Endothelial cell of umbilical vein (primary cell): ENCODE data around the gene CRISPLD2. TPM values are rescaled to one million over a fixed set of nuclear protein-coding genes. Genes with fewer than 3 reads are reported as not detected.

Source experiments
- BruUV-seq: library from RNA; stranded (reverse); fragments of 400-500 nt; replicated peaks from 2 replicates; lab custom pipeline; 2021; lab: Mats Ljungman, UMichigan
- CTCF ChIA-PET: fragments of 300-600, 350-600 bp; sonication (Branson Sonifier 250); formaldehyde crosslinking; loops from one replicate; lab custom pipeline; 2021; ENCODE audit warnings: antibody characterized with exemption, inconsistent platforms; lab: Charles Lee
- POLR2A ChIA-PET: fragments of 300-600, 350-600 bp; sonication (Branson Sonifier 250); formaldehyde crosslinking; loops from one replicate; lab custom pipeline; 2021; ENCODE audit warnings: antibody characterized with exemption, inconsistent platforms; lab: Charles Lee
- DNase-seq: peaks from one replicate; pipeline ENCODE4 v3.0.0-alpha.2; 2011; ENCODE audit warnings: low read depth, low spot score
- FAIRE-seq: peaks from 2 replicates; lab custom pipeline; 2011; peaks lifted over from hg19 to GRCh38; lab: Jason Lieb, UNC
- H2AFZ ChIP-seq: 2 replicates; pipeline ENCODE4 v1.6.0; 2012; ENCODE audit warnings: low read depth, low read length, control low read depth, inconsistent platforms
- H3K27ac ChIP-seq: 2 replicates; pipeline ENCODE4 v1.5.1; 2011; ENCODE audit warnings: low read depth, mild to moderate bottlenecking, control low read depth, low read length, moderate library complexity; ENCODE audit not compliant: insufficient read depth
- H3K27me3 ChIP-seq, 2 experiments: 2 replicates each; pipeline versions ENCODE4 v1.6.0 to v1.6.1; 2011; ENCODE audit warnings: low read length in 2 of 2, mixed read lengths in 1 of 2; ENCODE audit not compliant: control insufficient read depth in 2 of 2, insufficient read depth in 2 of 2
- H3K36me3 ChIP-seq, 2 experiments: 2 replicates in 1 of 2; 3 replicates in 1 of 2; pipeline ENCODE4 v1.5.1; 2011; ENCODE audit warnings: low read length in 2 of 2, mild to moderate bottlenecking in 1 of 2, moderate library complexity in 1 of 2; ENCODE audit not compliant: control insufficient read depth in 2 of 2, insufficient read depth in 2 of 2; ENCODE audit errors: extremely low read depth in 1 of 2
- H3K4me1 ChIP-seq: 3 replicates; pipeline ENCODE4 v1.5.1; 2011; ENCODE audit warnings: mild to moderate bottlenecking, low read length; ENCODE audit not compliant: control insufficient read depth, insufficient read depth; ENCODE audit errors: extremely low read depth
- H3K4me2 ChIP-seq: 2 replicates; pipeline ENCODE4 v1.6.1; 2011; ENCODE audit warnings: low read length, control low read depth, mixed read lengths; ENCODE audit not compliant: insufficient read depth
- H3K4me3 ChIP-seq, 3 experiments: fragments of 200-600 bp in 1 of 3; sonication (generic), shearing (Covaris generic) in 1 of 3; replicated peaks in 1 of 3; 2 replicates each; pipeline ENCODE4 v1.5.1; 2011 to 2016; ENCODE audit warnings: control low read depth in 3 of 3, low read length in 3 of 3, mild to moderate bottlenecking in 2 of 3, inconsistent platforms in 1 of 3, low read depth in 1 of 3, moderate library complexity in 1 of 3; ENCODE audit not compliant: insufficient read depth in 1 of 3
- H3K79me2 ChIP-seq: 2 replicates; pipeline ENCODE4 v1.6.0; 2012; ENCODE audit warnings: low read length, inconsistent platforms; ENCODE audit not compliant: control insufficient read depth, insufficient read depth
- H3K9ac ChIP-seq: replicated peaks from 2 replicates; pipeline ENCODE3; 2011; ENCODE audit warnings: low read length, control low read depth; ENCODE audit not compliant: insufficient read depth; ENCODE audit errors: extremely low read depth
- H3K9me1 ChIP-seq: replicated peaks from 3 replicates; pipeline ENCODE4 v1.6.0; 2011; ENCODE audit warnings: mild to moderate bottlenecking, low read length; ENCODE audit not compliant: control insufficient read depth, insufficient read depth; ENCODE audit errors: extremely low read depth
- H3K9me3 ChIP-seq: replicated peaks from 2 replicates; pipeline ENCODE4 v1.5.1; 2012; ENCODE audit warnings: low read length, inconsistent platforms; ENCODE audit not compliant: control insufficient read depth, insufficient read depth
- H4K20me1 ChIP-seq: replicated peaks from 2 replicates; pipeline ENCODE3; 2011; ENCODE audit warnings: mild to moderate bottlenecking, low read length; ENCODE audit not compliant: control insufficient read depth, insufficient read depth; ENCODE audit errors: extremely low read depth
- CTCF ChIP-seq, 2 donors: IDR thresholded peaks; 1 replicate in 1 of 2; 2 replicates in 1 of 2; pipeline ENCODE4 v1.5.1; 2011; ENCODE audit warnings: low read length in 2 of 2, mild to moderate bottlenecking in 2 of 2, moderate library complexity in 2 of 2, control low read depth in 1 of 2, inconsistent platforms in 1 of 2, low read depth in 1 of 2; ENCODE audit not compliant: insufficient read depth in 1 of 2; ENCODE audit errors: extremely low read depth in 1 of 2
- EZH2 ChIP-seq: IDR thresholded peaks from 2 replicates; pipeline ENCODE4 v1.6.1; 2012; ENCODE audit warnings: borderline replicate concordance, low read depth, mild to moderate bottlenecking, moderate library complexity, low read length, inconsistent platforms; ENCODE audit not compliant: severe bottlenecking
- FOS ChIP-seq: IDR thresholded peaks from 2 replicates; pipeline ENCODE4 v1.6.1; 2011; ENCODE audit warnings: mild to moderate bottlenecking, low read length, moderate library complexity, borderline replicate concordance; ENCODE audit not compliant: insufficient read depth
- GATA2 ChIP-seq: IDR thresholded peaks from 2 replicates; pipeline ENCODE4 v1.7.0; 2011; ENCODE audit warnings: low read depth, mild to moderate bottlenecking, moderate library complexity, mixed read lengths, low read length; ENCODE audit not compliant: insufficient read length, insufficient read depth
- JUN ChIP-seq: IDR thresholded peaks from 2 replicates; pipeline ENCODE4 v1.6.1; 2011; ENCODE audit warnings: borderline replicate concordance, low read depth; ENCODE audit not compliant: insufficient read length, insufficient read depth
- POLR2A ChIP-seq: IDR thresholded peaks from 2 replicates; pipeline ENCODE4 v1.6.1; 2012; ENCODE audit warnings: low read depth, mild to moderate bottlenecking, control low read depth, low read length
- POLR2AphosphoS5 ChIP-seq: IDR thresholded peaks from 2 replicates; pipeline ENCODE4 v1.6.1; 2012; ENCODE audit warnings: low read depth, mild to moderate bottlenecking, control low read depth, low read length, moderate library complexity; ENCODE audit not compliant: insufficient read depth
- dilution Hi-C: fragments of 300-500 bp; cut with MboI; formaldehyde crosslinking; loops from one replicate; pipeline ENCODE4 v1.15.0; 2019; ENCODE audit warnings: low sequenced_read_pairs; ENCODE audit not compliant: extremely low pct_ligation_motif_present
- intact Hi-C: fragments of 100-400 bp; cut with micrococcal nuclease; formaldehyde crosslinking; loops from one replicate; pipeline ENCODE4 v1.10.0; 2022
- polyA plus RNA-seq, 4 experiments: library from polyadenylated mRNA; depleted of rRNA in 3 of 4; stranded (reverse) in 3 of 4; unstranded in 1 of 4; fragments of >200 nt; gene quantifications; 2 replicates each; pipeline versions ENCODE4 v1.2.1 to v1.2.3, GENCODE V29; 2011 to 2012; ENCODE audit warnings: missing spikeins in 1 of 4
- total RNA-seq: library from RNA; stranded (reverse); gene quantifications from 2 replicates; pipeline ENCODE4 v1.2.3, GENCODE V29; 2021

CRISPLD2 gene
- total and polyA plus RNA-seq, 2 donors (not counting 3 experiments of a cell fraction or from before 2014, with no cell fraction given) = 0.14 to 0.73 TPM

GRCh38 chr16:84925092-84925772 lies 105.4 kb downstream of the CRISPLD2 start:
- dilution Hi-C loops = no loop called here
- no peak overlapping the region for H3K4me2 ChIP-seq
- no peaks in the 10 kb centered on the region for H3K79me2 ChIP-seq
- H3K9me1 ChIP-seq = no peaks in the 10 kb centered on the region
- no peak overlapping the region for H3K4me3 ChIP-seq
- no peak overlapping the region for H3K9ac ChIP-seq
- H3K27me3 ChIP-seq = no peaks in the 10 kb centered on the region
- POLR2A ChIA-PET = no interaction called here
- CTCF ChIA-PET = interaction anchor here (1.0 to 5.8 kb wide), 11 partner anchors 9 to 172 kb away, joined by 3 to 73 read pairs (median 5); no protein-coding TSS in a partner anchor
- no peaks in the 10 kb centered on the region for H3K36me3 ChIP-seq
- FAIRE-seq = peak; percentile 33
- H2AFZ ChIP-seq = no peak overlapping the region
- no peak for TF ChIP-seq GATA2
- peak; percentile 65 to 87 for TF ChIP-seq CTCF (IDR thresholded peaks at IDR 0.05; ENCODE audit: extremely low read depth in 1 of 2, insufficient read depth in 1 of 2, low read depth in 1 of 2, low read length in 2 of 2)
- BruUV-seq = no TSS peak
- H4K20me1 ChIP-seq = no peaks in the 10 kb centered on the region
- intact Hi-C loops = loop anchor here (1.0 to 5.0 kb wide), 3 partner anchors 27 to 768 kb away; no protein-coding TSS in a partner anchor
- DNase-seq = peak; percentile 23
- no peaks in the 10 kb centered on the region for H3K9me3 ChIP-seq
- no peaks in the 10 kb centered on the region for H3K4me1 ChIP-seq
- no peak overlapping the region for H3K27ac ChIP-seq

GRCh38 chr16:84925773-84926372 lies 106.1 kb downstream of the CRISPLD2 start:
- Histone ChIP-seq H2AFZ (no peak overlapping the region), H3K27ac (no peak overlapping the region), H3K27me3 (no peaks in the 10 kb centered on the region), H3K36me3 (no peaks in the 10 kb centered on the region), H3K9me1 (no peaks in the 10 kb centered on the region), H4K20me1 (no peaks in the 10 kb centered on the region), H3K9me3 (no peaks in the 10 kb centered on the region), H3K4me2 (no peak overlapping the region), H3K4me1 (no peaks in the 10 kb centered on the region), H3K9ac (no peak overlapping the region), H3K4me3 (no peak overlapping the region), H3K79me2 (no peaks in the 10 kb centered on the region)
- BruUV-seq = no TSS peak
- TF ChIP-seq JUN = no peak
- no peak for TF ChIP-seq GATA2
- TF ChIP-seq FOS = no peak
- no peak for TF ChIP-seq EZH2
- TF ChIP-seq POLR2A = no peak
- no peak for TF ChIP-seq POLR2AphosphoS5
- ChIA-PET CTCF (interaction anchor here (1.0 to 5.8 kb wide), 8 partner anchors 8 to 171 kb away, joined by 3 to 73 read pairs (median 7); no protein-coding TSS in a partner anchor), POLR2A (no interaction called here)
- dilution Hi-C loops = no loop called here
- FAIRE-seq = no peak
- intact Hi-C loops = loop anchor here (1.0 to 5.0 kb wide), 3 partner anchors 26 to 769 kb away; no protein-coding TSS in a partner anchor
- no peak for DNase-seq
